C1 segment of cervical spinal cord (tissue), 14 donors: ENCODE measurements around the gene FSTL4.
"Not testable (repeated sequence)": the region's sequence is repeated elsewhere in the genome, so short reads cannot be mapped to it uniquely, and the experiment has no call there.

Source experiments
- DNase-seq, 14 donors: peaks; one replicate each; lab custom pipeline; 2025; lab: John Stamatoyannopoulos, UW

FSTL4 gene

DNA sequence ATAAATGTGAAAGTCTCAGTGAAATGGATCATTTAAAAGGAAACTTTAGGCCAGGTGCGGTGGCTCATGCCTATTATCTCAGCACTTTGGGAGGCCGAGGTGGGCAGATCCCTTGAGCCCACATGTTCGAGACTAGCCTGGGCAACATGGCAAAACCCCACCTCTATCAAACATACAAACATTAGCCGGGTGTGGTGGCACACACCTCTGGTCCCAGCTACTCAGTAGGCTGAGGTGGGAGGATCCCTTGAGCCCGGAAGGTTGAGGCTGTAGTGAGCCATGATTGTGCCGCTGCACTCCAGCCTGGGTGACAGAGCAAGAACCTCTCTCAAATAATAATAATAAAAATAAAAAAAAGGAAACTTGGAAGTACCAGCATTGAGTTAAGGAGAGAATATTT, 384.4 kb downstream of the FSTL4 start:
- DNase-seq = no peak

DNA sequence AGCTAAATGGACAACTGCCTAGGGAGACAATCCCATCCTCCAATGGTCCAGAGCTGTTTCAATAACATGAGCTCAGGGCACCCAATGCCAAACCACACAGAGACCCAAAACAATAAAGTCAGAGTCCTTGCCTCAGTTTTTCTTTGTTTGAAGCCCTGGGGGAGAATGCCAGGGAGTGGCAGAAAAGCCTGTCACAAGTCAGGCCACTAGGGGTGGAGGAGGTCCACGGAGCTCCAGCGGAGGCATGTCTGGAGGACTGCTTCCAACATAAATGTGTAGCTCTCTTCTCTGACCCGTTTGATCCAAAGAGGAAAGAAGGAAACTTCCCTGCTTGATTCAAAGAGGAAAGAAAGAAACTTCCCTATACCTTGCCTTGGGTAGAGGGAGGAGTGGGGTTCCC, 385.3 kb downstream of the FSTL4 start:
- DNase-seq = no peak

DNA sequence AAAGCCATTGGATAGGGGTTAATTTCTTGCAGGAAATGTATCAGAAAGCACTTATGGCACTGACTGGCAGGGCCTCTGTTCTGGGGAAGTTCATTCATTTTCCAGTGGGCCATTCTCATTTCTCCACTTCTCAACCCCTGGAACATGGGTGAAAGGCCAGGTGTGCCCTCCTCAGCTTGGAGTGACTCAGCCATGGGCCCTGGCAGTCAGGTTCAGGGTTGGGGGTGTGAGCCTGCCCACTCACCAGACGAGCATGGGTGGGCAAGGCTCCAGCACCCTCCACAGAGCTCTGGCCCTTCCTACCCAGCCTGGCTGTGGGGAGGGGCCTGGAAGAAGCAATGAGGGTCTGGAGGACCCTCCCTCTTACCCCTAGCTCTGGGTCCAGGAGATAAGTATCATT, 386.2 kb downstream of the FSTL4 start:
- no peak for DNase-seq

DNA sequence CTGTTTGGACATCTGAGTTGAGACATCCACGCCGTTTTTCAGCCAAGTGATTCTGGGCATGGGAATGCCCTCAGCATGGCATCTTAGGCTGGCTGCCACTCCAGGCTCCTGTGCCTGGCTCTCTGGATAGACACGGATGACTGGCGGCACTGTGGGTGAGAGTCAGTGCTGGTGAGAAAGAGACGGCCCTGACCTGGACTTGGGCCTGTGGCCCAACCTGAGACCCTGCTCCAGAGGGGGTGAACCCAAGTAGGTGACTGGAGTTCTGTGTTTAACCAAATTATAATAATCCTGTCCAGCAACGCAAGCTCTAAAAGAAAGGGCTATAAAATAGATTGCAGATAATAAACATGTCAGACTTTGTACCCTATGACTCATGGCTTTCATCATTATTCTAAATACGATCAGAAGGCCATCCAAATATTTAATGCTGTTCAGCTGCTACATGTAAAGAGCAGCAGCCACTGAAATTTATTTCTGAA, 386.6 kb downstream of the FSTL4 start:
- DNase-seq = peak in 2 of 14 donors; percentile 7 to 84

DNA sequence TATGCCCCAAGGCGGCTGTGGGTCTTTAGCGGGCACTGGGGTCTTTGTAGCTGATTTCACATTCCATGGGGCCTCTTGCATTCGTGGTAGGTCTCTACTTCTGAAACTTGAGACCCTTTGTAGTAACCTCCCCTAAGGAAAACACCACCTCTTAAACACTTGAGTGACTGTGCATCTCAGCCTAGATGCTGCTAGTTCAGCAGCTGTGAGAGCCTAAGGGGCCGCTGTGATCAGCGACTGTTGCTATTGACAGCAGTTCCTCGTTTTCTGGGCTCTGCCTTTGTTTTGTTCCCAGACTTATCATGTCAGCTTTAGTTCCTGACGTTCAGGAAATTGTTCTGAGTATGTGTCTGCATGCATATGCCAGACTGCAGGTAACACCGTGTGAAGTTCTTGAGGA, 389.4 kb downstream of the FSTL4 start:
- DNase-seq = no peak

DNA sequence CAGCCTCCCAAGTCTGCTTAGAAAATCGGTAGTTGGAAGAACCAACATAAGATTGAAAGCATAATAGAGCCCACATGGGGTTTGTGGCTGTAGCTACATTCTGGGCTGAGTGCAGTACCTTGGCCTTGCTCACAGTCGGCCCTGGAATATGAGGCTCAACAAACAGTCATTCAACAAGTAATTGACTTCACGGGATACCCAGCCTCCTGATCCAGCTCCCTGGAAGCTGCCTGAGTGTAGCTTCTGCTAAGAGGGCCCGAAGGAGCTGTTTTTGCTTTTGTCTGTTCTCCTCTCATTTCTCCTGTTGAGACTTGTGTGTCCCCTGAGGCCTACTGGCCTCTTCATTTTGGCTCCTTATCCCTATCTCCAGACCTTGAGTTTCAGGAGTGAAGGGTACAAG, 389.8 kb downstream of the FSTL4 start:
- no peak for DNase-seq

DNA sequence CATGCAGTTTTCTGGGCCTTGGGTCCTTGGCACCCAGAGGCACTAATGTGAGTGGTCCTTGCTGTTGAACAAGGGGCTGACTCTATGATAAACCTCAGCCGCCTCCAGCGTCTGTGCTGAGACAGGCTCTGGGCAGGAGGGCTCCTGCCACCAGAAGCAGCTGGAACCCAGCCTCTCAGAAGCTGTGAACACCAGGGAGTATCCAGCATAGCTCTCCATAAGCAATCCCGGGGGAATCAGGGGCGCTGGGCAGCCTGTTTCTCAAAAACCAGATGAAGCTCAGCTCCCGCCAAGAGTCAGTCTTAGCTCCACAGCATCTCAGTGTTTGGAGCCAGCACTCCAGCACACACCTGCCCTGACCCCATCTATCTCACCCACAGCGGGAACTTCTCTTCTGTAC, 390.3 kb downstream of the FSTL4 start:
- DNase-seq = no peak

DNA sequence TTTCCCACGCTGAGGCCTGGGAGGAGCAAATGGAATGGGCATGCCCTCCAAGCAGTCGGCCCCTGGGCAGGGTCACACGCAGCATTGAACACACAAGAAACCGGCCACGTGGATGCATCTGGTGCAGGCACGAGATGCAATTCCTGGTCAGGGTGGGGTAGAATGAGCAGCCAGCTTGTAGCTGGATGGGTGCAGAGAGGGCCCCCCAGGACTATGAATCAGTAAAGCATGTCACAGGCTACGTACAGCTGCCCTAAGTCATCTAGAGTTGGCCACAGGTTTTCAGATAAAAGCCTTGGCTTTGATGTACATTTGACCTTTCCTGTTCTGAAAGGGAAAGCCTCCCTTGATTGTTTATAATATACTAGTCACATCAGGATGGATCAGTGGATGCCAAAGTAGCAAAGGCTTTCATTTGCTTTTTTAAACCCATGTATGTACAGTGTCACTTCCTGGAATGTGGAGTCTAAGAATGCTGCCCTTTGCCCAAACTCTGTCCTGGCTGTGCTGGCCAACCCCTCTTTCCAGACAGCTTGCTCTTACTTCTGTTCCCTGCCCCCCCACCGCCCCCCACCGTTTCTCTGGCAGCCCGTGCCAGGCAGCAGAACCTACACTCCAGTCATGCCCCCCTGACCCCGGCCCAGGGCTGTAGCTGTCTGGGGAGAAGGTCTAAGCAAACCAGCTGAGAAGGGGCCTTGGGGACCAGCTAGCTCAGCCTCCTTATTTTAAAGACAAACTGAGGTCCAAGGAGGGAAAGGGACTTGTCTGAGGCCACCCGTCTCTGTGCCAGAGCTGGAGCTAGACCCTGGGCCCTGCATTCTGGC, 391.3 kb downstream of the FSTL4 start:
- DNase-seq = no peak

DNA sequence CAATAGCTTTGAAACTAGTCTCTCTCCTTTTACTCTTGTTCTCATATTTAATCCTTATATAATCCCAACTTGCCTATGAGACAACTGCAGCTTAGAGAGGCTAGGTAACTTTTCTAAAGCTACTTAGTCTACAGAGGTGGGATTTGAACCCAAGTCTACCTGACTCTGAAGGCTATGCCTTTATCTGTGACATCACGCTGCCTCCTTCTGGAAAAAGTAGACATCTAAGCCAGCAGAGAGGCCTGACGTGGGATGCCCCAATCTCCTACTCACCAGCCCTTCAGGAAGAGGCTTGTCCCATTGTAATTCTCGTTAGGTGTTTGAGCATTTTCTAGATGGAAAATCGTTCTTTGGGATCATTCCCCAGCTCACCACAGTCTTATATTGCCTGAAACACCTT, 393.0 kb downstream of the FSTL4 start:
- DNase-seq = no peak

DNA sequence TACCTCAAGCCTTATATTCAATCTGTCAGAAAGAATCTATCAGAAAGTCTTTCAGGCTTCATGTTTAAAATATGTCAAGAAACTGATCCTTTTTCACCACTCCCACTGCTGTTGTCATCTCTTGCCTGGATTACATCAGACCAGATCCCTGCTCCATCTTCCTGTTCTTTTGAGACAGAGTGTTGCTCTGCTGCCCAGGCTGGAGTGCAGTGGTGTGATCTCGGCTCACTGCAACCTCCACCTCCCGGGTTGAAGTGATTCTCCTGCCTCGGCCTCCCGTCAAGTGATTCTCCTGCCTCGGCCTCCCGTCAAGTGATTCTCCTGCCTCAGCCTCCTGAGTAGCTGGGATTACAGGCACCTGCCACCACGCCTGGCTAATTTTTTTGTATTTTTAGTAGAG, 396.2 kb downstream of the FSTL4 start:
- DNase-seq = not testable (repeated sequence)

DNA sequence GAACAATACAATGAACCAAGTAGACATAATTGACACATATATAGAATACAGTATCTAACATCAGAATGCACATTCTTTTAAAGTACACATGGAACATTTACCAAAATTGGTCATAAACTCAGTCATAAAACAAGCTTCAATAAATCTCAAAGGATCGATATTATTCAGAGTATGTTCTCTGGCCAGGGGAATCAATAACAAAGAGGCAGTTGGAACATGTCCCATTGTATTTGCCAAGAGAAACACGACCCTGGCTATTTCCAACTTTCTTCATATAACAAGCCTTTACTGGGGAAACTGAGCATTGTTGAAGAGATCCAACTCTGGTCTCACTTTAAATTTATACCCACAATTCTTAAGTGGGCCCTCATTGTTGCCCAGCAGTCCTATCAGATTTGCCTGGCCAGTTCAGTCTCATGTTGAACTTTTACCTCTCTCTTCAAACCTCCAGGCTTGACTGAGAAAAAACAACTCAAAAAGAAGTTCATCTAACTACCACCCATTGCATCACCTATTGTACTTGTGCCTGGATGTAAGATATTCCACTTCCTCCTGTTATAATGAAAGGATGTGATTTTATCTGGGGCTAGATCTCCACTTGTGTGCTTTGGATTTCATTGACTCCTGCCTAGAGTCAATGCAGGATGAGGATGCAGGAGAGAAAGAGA, 398.1 kb downstream of the FSTL4 start:
- DNase-seq = no peak

DNA sequence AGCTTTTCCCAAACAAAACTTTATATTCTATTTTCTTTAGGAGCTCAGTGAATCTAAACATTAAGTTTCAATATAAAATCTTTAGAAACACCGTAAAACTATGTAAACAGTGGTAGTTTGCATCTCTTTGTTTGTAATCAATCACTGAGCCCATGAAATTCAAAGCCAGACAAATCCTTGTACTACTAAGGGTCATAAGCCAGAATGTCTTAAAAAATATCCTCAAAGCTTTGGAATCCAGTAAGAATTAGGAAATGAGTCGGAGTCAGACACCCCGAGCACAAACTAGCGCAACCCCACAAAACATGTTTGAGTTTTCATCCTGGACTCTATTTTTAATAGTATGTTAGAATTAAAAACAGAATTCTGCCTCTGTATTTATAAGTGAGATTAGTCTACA, 406.7 kb downstream of the FSTL4 start:
- DNase-seq = no peak

DNA sequence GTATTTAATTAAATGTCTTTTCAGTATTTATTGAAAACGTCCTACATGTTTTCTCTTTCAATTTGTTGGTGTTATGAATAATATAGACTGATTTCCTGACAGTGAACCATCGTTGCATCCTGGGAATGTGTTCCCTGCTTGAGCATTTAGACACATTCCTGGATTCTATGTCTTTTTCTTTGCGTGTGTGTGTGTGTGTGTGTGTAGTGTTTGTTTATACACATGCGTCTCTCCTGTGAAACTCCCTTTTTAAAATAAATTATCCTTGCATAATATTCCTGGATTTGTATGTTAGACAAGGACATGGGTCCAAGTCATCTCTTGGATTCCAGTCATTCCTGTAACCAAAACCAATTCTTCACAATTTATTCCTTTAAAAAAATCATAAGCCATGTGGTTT, 407.1 kb downstream of the FSTL4 start:
- no peak for DNase-seq

DNA sequence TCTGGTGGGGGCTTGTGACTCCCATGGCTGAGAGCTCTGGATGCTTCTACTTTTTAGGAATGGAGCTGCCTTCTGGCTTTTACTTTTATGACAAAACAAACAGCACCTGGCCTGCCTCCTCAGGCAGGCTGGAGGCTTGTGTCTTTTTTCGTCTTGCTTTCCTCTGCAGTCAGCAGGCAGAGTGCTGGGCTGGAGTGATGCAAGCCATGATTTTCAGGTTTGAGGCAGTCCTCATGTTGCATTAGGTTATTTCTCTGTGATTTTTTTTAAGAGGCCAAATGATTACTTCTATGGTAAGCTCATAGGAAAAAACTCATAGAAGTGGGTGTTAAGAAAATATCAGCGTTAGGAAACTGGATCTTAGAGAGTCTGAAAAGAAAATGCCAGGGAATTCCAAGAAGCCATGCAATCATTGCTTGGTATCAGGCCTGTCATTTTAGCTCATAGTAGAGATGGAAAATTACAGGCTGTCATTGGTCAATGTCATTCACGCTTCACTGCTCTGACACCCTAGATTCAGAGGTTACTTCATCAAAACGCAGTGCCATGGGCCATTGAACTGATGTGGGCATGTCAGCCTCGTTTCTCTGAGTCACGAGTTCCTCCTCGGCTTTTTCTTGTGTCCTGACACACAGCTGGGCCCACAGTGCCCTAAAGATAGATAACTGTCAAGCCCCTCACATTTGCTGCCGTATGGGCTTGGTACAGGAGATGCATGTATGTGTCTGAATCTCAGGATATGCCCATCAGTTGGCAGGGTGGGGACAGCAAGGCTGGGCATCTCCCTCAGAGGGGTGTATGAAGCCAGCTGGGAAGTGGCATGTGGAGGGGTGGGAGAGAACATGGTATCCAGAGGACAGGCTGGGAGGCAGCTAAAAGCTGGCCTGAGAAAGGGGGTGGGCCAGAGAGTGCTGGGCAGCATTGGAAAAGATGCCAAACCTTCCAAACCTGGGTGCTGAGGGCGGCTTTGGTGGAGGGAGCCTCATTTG, 408.7 kb downstream of the FSTL4 start:
- no peak for DNase-seq

DNA sequence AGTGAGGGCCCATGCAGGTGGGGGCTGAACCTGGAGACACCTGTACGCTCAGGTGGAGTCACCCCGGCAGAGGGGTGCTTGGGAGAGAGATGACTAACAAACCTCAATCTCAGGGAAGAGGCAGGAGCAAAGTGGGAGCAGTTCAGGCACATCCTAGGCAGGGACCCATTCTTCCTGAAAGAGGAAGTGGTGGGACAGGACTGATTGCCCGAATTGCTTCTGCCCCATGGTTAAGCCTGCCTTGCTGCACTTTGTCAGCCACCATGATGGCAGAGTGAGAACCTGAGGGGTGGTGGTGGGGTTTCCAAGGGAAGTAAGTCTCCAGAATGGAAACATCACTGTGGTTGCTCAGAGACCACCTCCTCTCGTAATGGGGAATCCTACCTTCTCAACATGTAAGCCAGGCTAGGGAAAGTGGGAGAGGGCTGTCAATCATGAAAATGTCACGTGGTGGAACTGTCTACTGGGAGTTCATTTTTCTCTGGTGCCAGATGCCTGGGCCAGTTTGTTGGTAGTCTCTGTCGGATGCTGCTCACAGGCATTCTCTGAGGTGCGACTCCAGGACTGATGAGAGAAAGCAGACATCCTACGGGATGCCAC, 410.2 kb downstream of the FSTL4 start:
- no peak for DNase-seq

DNA sequence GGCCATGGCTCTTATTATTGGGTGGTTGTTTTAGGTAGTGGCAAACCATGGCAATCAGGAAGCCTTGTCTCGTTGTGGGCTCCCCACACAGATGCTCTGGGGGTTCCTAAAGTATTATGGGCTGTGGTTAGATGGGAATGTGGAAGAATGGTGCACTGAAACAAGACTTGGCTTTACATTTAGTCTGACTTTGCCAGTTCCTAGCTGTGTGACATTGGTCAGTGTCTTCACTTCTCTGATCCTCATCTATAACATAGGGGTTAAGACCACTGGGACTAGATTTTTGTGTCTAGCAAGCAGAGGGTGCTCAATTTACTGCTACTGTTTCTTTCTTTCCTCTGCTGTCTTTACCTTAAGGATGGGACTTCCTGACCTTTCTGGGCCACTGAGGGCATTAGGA, 411.0 kb downstream of the FSTL4 start:
- no peak for DNase-seq

DNA sequence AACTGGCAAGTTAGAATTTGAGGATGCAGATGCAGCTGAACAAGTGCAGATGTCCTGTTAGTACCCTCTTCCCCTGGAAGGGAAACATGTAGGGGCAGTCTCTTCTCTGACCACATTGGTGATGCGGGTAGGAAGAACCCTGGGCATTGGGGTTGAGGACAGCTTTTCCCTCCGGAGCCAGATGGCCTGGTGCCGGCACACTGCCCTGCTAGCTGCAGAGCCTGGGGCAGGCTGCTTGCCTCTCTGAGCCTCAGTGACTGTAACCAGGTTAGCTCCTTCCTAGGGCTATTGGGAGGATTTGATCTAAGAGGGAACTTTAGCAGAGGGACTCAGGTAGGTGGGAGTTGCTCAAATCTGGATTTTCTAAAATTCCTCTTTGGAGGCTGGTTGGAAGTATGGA, 412.1 kb downstream of the FSTL4 start:
- no peak for DNase-seq

DNA sequence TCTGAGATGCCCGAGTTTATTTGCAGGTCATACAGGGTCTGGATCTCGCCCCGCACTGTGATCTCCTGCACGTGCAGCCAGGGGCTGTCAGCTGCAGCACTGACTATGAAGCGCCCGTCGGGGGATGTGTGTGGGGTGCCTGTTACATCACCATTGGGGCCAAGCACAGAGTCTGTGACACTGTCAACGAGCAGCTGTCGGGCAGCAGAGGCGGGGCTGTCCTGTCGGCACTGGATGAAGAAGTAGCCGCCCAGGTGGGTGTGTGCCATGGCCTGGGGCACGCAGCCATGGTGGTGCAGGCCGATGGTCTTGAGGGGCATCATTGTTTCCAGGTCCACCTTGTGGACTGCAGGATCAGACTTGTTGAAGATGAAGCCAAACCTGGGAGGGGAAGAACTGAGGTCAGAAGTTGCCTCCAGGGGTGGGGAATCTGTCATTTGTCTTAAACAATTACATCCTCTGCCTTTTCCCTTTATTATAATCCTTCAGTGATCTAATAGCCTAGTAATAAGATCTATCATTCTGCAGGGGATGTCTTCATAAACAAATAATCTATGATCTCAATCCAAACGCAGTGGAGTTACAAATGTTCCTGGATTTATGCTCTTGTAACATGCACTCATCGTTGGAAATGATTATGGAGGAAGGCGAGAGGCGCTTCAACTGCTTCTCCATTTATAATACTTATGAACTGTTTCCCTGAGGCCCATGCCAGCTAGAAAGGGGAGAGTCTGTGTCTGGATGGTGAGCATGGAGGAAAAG, 412.7 kb downstream of the FSTL4 start:
- no peak for DNase-seq

DNA sequence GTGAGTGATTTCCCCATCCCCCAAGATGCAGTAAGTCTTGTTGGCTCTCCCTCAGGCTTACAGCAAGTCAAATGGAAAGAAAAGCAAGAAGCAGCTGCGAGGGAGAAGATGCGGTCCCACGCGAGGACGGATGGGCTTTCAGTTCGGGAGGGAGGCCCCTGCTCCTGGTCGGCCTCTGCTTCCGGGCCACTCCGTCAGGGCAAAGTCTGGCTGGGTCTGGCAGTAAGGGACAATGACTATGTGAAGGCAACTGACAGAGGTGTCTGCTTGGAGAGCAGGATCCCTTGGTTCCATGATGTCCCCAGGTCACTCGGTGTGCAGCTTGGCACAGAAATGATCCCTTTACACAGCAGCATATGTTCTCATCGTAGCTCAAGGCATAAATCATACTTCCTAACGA, 413.8 kb downstream of the FSTL4 start:
- DNase-seq = no peak

DNA sequence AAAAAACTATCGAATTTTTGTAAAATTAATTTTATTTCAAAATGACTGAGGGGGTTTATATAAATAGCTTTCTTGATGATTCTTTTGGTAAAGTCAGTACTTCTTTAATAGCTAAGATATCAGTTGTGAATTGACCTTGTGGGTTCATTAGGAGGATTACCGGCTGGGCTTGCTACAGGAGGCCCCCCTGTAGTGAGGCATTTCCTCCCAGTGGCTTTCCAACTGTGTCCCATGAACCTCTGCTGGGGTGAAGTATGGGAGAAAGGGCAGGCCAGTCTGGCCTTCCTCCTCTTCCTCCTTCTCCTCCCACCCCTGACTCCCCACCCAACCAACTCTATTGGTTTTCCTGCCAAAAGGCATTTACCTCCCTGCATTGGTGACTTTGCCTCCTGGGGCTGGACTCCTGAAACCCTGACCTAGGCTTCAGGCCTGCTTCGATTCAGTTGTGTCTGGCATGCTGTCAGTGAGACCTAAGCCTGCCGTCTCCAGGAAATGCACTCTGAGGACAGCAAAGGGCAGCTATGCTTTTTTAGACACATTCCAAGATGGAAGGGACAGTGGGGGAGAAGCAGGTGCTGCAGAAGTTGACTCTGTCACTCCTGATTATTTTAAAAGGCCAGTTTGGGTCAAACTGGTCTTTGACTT, 415.8 kb downstream of the FSTL4 start:
- no peak for DNase-seq
